AG10803 (cell line): ENCODE results near the gene NDUFV2.
"Not testable (repeated sequence)": the region's sequence is repeated elsewhere in the genome, so short reads cannot be mapped to it uniquely, and the experiment has no call there.

Experiments
- DNase-seq: peaks from one replicate; pipeline ENCODE4 v3.0.0; 2010; ENCODE audit warnings: low read depth
- H3K4me3 ChIP-seq: 2 replicates; pipeline ENCODE4 v1.5.1; 2011; ENCODE audit warnings: mild to moderate bottlenecking, low read length, control low read depth
- CTCF ChIP-seq: conservative IDR thresholded peaks from 2 replicates; pipeline ENCODE4 v1.5.1; 2011; ENCODE audit warnings: mild to moderate bottlenecking, low read length, control low read depth, inconsistent platforms

NDUFV2 gene

GRCh38 chr18:9090578-9090977 lies 11.9 kb upstream of the NDUFV2 start:
- DNase-seq: no peak
- no peak for TF ChIP-seq CTCF
- H3K4me3 ChIP-seq: no peak overlapping the region

- DNase-seq: no peak
- no peak for TF ChIP-seq CTCF
- H3K4me3 ChIP-seq: no peak overlapping the region
These were observed 11.4 kb upstream of the NDUFV2 start for GRCh38 chr18:9091066-9091476.

GRCh38 chr18:9092665-9093064 lies 9.8 kb upstream of the NDUFV2 start:
- TF ChIP-seq CTCF: no peak
- DNase-seq: no peak
- H3K4me3 ChIP-seq: no peak overlapping the region

GRCh38 chr18:9093109-9093508 lies 9.4 kb upstream of the NDUFV2 start:
- DNase-seq, H3K4me3 ChIP-seq: not testable (repeated sequence)

- H3K4me3 ChIP-seq: no peak overlapping the region
- no peak for TF ChIP-seq CTCF
- peak; percentile 48 for DNase-seq
These were observed 7.9 kb upstream of the NDUFV2 start for GRCh38 chr18:9094307-9095226.

GRCh38 chr18:9095297-9096006 lies 7.0 kb upstream of the NDUFV2 start:
- no peak overlapping the region for H3K4me3 ChIP-seq
- TF ChIP-seq CTCF: no peak

GRCh38 chr18:9096007-9096371 lies 6.5 kb upstream of the NDUFV2 start:
- H3K4me3 ChIP-seq: no peak overlapping the region
- DNase-seq: no peak
- no peak for TF ChIP-seq CTCF

More at GRCh38 chr18:9095297-9096006, 7.0 kb upstream of the NDUFV2 start:
- no peak for DNase-seq
